Upper lobe of left lung (tissue), 6 donors: ENCODE data around the gene FBXL5. TPM values are rescaled to one million over a fixed set of nuclear protein-coding genes. Genes with fewer than 3 reads are reported as not detected.
A peak's percentile ranks its signal among the peaks of the same experiment; 100 is the strongest.

Experiments used
- ATAC-seq, 2 donors: fragments of 200-7000 bp; cut with Tn5 transposase; one replicate each; pipeline ENCODE4 v1.9.1; 2022; ENCODE audit warnings: mild to moderate bottlenecking in 2 of 2, moderate library complexity in 2 of 2; ENCODE audit not compliant: low FRiP score in 2 of 2
- DNase-seq, 2 donors: peaks; one replicate each; pipeline ENCODE4 v3.0.0-alpha.2; 2019 to 2020
- H3K27ac ChIP-seq, 4 donors: fragments of 200-600 bp; sonication (generic); one replicate each; pipeline ENCODE4 v1.5.1; 2016 to 2019
- H3K27me3 ChIP-seq, 4 donors: fragments of 200-600 bp; sonication (generic); one replicate each; pipeline ENCODE4 v1.5.1; 2017 to 2019
- H3K36me3 ChIP-seq, 4 donors: fragments of 200-600 bp; sonication (generic); one replicate each; pipeline ENCODE4 v1.5.1; 2016 to 2019
- H3K4me1 ChIP-seq, 4 donors: fragments of 200-600 bp; sonication (generic); one replicate each; pipeline ENCODE4 v1.5.1; 2018 to 2019
- H3K4me3 ChIP-seq, 4 donors: fragments of 200-600 bp; sonication (generic); one replicate each; pipeline ENCODE4 v1.5.1; 2017 to 2019; ENCODE audit warnings: mild to moderate bottlenecking in 2 of 4, moderate library complexity in 1 of 4
- H3K9me3 ChIP-seq, 4 donors: fragments of 200-600 bp; sonication (generic); one replicate each; pipeline ENCODE4 v1.5.1; 2018 to 2019
- CTCF ChIP-seq, 6 experiments: fragments of 450-650 bp in 4 of 6; fragments of 200-600 bp in 2 of 6; sonication (generic) in 2 of 6; IDR thresholded peaks; one replicate each; pipeline ENCODE4 v1.5.1; 2016 to 2019; ENCODE audit warnings: antibody characterized with exemption in 6 of 6
- EP300 ChIP-seq, 4 donors: sonication (generic); formaldehyde crosslinking; IDR thresholded peaks; one replicate each; pipeline ENCODE4 v1.5.1; 2017; ENCODE audit warnings: antibody characterized with exemption in 4 of 4, control low read depth in 2 of 4
- POLR2A ChIP-seq, 4 donors: fragments of 450-650 bp; IDR thresholded peaks; one replicate each; pipeline ENCODE4 v1.5.1; 2016 to 2017; ENCODE audit warnings: antibody characterized with exemption in 4 of 4, mild to moderate bottlenecking in 2 of 4
- POLR2AphosphoS5 ChIP-seq, 2 donors: sonication (generic); formaldehyde crosslinking; IDR thresholded peaks; one replicate each; pipeline ENCODE4 v1.5.1; 2017; ENCODE audit warnings: antibody characterized with exemption in 2 of 2
- WGBS, 2 donors: methylation state at CpG; one replicate each; pipeline ENCODE4 v1.1.5; 2017 to 2018; 5-methylcytosine and 5-hydroxymethylcytosine counted together
- total RNA-seq, 6 donors: library from RNA; depleted of rRNA in 4 of 6; stranded (reverse); fragments of >200 nt in 4 of 6; gene quantifications; one replicate each; pipeline versions ENCODE4 v1.1.0 to v1.2.1, GENCODE V29; 2016 to 2021
- donor health status: DM: no; HTN: no; CAD: no; lungs with moderate emphysema.
- donor health status: DM: no; HTN: yes; CAD: no; lungs with severe emphysema.

FBXL5 gene
- total RNA-seq, 6 donors from 2014 or later = 52.4 to 146 (median 94.9) TPM

- H3K4me3 ChIP-seq = no peak overlapping the region
- H3K36me3 ChIP-seq = peaks cover 0 to 24% (median 3%) of the 10 kb centered on the region in 4 donors
- H3K9me3 ChIP-seq = no peaks in the 10 kb centered on the region
- peak overlapping the region in 2 of 4 donors; percentile 44 to 80 for H3K27ac ChIP-seq
- TF ChIP-seq CTCF (IDR thresholded peaks at IDR 0.05) (no peak), EP300 (IDR thresholded peaks at IDR 0.05) (no peak), POLR2A (IDR thresholded peaks at IDR 0.05) (no peak), POLR2AphosphoS5 (IDR thresholded peaks at IDR 0.05) (no peak)
- ATAC-seq (peak in 1 of 2 donors; percentile 82), DNase-seq (no peak)
- 54 to 58% methylated on average over 3 of the region's 3 CpGs for WGBS, 2 donors
- H3K4me1 ChIP-seq = peaks cover 0 to 12% (median 4%) of the 10 kb centered on the region in 4 donors
- no peaks in the 10 kb centered on the region for H3K27me3 ChIP-seq
Measured at GRCh38 chr4:15691346-15692135, 36.4 kb upstream of the FBXL5 start.

- peak in 1 of 2 donors; percentile 43 for TF ChIP-seq POLR2AphosphoS5 (IDR thresholded peaks at IDR 0.05)
- no peak for TF ChIP-seq EP300 (IDR thresholded peaks at IDR 0.05)
- no peak for TF ChIP-seq CTCF (IDR thresholded peaks at IDR 0.05)
- TF ChIP-seq POLR2A (IDR thresholded peaks at IDR 0.05) = no peak
- DNase-seq (no peak), ATAC-seq (peak; percentile 34 to 85)
- Histone ChIP-seq H3K27ac (peak overlapping the region in 3 of 4 donors; percentile 42 to 80 (median 57)), H3K27me3 (no peaks in the 10 kb centered on the region), H3K4me1 (peaks cover 0 to 12% (median 7%) of the 10 kb centered on the region in 4 donors), H3K9me3 (no peaks in the 10 kb centered on the region), H3K4me3 (no peak overlapping the region), H3K36me3 (peaks cover 0 to 30% (median 3%) of the 10 kb centered on the region in 4 donors)
- WGBS, 2 donors = 67 to 80% methylated on average over 7 of the region's 7 CpGs
Measured at GRCh38 chr4:15690020-15690809, 35.1 kb upstream of the FBXL5 start.

GRCh38 chr4:15689540-15689939, 34.4 kb upstream of the FBXL5 start:
- H3K4me3 ChIP-seq = no peak overlapping the region
- peaks cover 0 to 17% (median 11%) of the 10 kb centered on the region in 4 donors for H3K4me1 ChIP-seq
- H3K36me3 ChIP-seq = peaks cover 0 to 30% (median 3%) of the 10 kb centered on the region in 4 donors
- H3K9me3 ChIP-seq = no peaks in the 10 kb centered on the region
- TF ChIP-seq POLR2A (IDR thresholded peaks at IDR 0.05) = no peak
- TF ChIP-seq CTCF (IDR thresholded peaks at IDR 0.05) = no peak
- TF ChIP-seq POLR2AphosphoS5 (IDR thresholded peaks at IDR 0.05) = no peak
- no peak for TF ChIP-seq EP300 (IDR thresholded peaks at IDR 0.05)
- ATAC-seq (peak in 1 of 2 donors; percentile 47), DNase-seq (peak in 1 of 2 donors; percentile 51)
- no peaks in the 10 kb centered on the region for H3K27me3 ChIP-seq
- peak overlapping the region in 3 of 4 donors; percentile 42 to 80 (median 57) for H3K27ac ChIP-seq
- WGBS, 2 donors = 72 to 89% methylated on average over 2 of the region's 2 CpGs

- H3K9me3 ChIP-seq = no peaks in the 10 kb centered on the region
- no peaks in the 10 kb centered on the region for H3K27me3 ChIP-seq
- H3K4me1 ChIP-seq = peaks cover 7 to 30% (median 17%) of the 10 kb centered on the region in 4 donors
- H3K27ac ChIP-seq = no peak overlapping the region
- 76 to 88% methylated on average over 5 of the region's 5 CpGs for WGBS, 2 donors
- ATAC-seq (no peak), DNase-seq (no peak)
- no peak overlapping the region for H3K4me3 ChIP-seq
- TF ChIP-seq POLR2AphosphoS5 (IDR thresholded peaks at IDR 0.05) (no peak), EP300 (IDR thresholded peaks at IDR 0.05) (no peak), POLR2A (IDR thresholded peaks at IDR 0.05) (no peak), CTCF (IDR thresholded peaks at IDR 0.05) (no peak)
- H3K36me3 ChIP-seq = peaks cover 0 to 30% (median 3%) of the 10 kb centered on the region in 4 donors
Measured at GRCh38 chr4:15688051-15688450, 32.9 kb upstream of the FBXL5 start.
